ENCODE data around the gene IPO13. TPM values are rescaled to one million over a fixed set of nuclear protein-coding genes. Genes with fewer than 3 reads are reported as not detected.

The IPO13 gene
- polyA plus RNA-seq, 3 donors, result 36.9 to 43.5 (median 41.8) TPM

DNA sequence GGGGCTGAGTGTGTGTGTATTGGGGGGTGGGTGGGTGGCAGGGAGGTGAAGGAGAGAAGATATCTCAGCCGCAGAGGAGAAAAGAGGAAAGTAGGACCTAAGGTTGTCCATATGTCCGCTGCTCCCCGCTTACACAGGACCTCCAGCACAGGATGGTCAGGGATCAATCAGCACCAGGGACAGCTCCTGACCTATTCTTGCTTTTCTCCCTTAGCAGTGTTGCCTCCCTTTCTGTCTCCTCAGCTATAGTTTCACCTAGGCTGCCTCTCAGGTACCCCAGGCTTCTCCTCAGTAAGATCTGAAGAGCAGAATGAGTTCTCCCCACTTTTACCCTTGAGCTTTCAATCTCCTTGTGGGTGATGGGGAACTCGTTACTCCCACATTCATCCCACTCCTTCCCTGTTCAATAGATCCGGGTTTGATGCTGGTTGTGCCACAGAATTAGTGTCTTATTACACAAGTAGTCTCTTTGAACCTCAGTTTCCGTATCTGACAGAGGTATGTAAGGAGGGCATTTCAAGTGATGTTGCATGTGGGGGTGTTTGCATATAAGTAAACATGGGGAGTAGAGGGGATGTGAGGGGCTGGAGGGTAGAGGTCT, 21.7 kb downstream of the IPO13 start:
- DNase-seq (ENCODE audit: extremely low read depth in 1 of 11, low read depth in 9 of 11, low spot score in 4 of 11), result no peak

DNA sequence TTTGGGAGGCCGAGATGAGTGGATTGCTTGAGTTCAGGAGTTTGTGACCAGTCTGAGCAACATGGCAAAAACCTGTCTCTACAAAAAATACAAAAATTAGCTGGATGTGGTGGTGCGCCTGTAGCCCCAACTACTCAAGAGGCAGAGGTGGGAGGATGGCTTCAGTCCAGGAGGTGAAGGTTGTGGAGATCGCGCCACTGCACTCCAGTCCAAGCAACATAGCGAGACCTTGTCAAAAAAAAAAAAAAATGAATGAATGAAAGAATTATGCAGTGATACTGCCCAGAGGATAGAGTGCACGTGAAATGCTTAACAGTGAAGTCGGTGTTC, 22.6 kb downstream of the IPO13 start:
- DNase-seq (ENCODE audit: extremely low read depth in 1 of 11, low read depth in 9 of 11, low spot score in 4 of 11), result no peak

DNA sequence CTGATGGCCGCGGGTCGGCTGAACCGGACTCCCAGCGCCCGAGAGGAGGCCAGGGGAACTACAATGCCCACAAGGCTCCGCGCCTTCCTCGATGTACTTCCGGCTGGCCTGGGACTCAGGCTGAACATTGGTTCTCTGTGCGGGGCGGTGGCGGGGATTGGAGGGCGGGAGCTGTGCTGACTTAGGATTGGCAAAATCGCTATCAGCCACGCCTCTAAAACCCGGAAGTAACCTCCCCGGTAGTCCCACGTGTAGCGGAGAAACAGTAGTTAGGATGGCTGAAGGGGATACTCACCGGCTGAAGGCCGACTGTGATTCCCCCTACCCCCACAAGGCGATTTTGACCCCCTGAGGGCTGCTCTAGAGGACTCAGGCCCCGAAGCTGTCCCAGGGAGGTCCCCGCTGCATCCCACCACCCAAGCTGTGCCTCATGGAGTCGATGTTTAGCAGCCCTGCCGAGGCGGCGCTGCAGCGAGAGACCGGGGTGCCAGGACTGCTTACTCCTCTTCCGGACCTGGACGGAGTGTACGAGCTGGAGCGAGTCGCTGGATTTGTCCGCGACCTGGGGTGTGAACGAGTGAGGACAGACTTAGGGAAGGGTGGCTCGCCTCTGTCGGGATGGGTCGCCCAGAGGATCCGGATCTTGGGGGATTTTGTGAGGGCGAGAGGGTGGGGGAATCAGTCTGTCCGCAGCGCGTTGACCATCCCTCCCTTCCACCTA, 23.2 kb downstream of the IPO13 start, which contains the start of gene DPH2:
Gene DPH2 (plus strand): TSS at position 265 of the 721 bp plus-strand sequence. CDS start 166 bp downstream, at position 431.
- DNase-seq (ENCODE audit: extremely low read depth in 1 of 11, low read depth in 9 of 11, low spot score in 4 of 11), result peak; percentile 86 to 98 (median 94)

DNA sequence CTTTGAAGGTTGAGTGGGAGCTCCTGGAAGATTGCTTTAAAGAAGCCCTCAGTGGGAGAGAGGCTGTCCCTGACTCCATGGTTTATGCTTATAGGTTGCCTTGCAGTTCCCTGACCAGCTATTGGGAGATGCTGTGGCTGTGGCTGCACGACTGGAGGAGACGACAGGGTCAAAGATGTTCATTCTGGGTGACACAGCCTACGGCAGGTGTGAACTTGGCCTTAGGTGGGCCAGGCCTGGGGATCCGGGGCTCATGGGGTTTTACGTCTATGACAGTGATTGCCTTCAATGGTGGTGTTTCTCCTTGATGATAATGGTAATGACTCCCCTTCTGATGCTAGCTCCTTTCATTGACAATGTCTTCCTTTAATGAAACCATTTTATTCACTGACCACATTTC, 23.8 kb downstream of the IPO13 start:
- DNase-seq (ENCODE audit: extremely low read depth in 1 of 11, low read depth in 9 of 11, low spot score in 4 of 11), result no peak

DNA sequence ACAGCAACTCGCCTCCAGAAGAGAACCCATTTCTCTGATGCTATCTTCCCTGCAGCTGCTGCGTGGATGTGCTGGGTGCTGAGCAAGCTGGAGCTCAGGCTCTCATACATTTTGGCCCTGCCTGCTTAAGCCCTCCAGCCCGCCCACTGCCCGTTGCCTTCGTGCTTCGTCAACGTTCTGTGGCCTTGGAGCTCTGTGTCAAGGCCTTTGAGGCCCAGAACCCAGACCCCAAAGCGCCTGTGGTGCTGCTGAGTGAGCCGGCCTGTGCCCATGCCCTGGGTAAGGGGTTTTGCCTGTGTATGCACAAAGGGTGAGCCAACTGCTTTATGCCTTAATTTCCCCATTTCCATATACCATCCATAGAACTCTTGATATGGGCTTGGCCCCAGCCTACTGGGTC, 24.2 kb downstream of the IPO13 start:
- no peak for DNase-seq (ENCODE audit: extremely low read depth in 1 of 11, low read depth in 9 of 11, low spot score in 4 of 11)

DNA sequence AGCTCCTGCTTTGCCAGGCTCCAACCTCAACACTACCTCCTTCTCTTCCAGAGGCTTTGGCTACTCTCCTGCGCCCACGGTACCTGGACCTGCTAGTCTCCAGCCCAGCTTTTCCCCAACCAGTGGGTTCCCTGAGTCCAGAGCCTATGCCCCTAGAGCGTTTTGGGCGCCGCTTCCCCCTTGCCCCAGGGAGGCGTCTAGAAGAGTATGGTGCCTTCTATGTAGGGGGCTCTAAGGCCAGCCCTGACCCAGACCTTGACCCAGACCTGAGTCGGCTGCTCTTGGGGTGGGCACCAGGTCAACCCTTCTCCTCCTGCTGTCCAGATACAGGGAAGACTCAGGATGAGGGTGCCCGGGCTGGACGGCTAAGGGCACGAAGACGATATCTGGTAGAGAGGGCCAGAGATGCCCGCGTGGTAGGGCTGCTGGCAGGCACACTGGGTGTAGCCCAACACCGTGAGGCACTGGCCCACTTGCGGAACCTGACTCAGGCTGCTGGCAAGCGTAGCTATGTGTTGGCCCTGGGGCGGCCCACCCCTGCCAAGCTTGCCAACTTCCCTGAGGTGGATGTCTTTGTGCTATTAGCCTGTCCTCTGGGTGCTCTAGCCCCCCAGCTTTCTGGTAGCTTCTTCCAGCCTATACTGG, 24.7 kb downstream of the IPO13 start:
- no peak for DNase-seq (ENCODE audit: extremely low read depth in 1 of 11, low read depth in 9 of 11, low spot score in 4 of 11)

DNA sequence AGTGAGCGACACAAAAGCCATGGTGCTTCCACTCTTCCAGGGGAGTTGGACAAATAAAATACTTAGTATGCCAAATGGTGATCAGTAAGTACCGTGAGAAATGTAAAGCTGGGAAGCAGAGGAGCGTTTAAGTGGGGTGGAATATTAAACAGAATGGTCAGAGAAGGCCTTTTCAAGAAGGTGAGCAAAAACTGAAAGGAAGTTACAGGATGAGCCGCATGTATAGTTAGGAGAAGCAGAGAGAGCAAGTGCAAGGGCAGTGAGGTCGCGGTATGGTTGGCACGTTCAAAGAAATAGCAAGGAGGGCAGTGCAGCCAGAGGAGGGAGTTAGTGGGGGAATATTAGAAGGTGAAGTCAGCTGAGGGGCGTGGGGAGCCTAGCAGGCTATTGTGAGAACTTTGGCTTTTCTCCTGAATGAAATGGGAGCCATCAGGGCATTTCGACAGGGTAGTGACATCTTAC, 27.3 kb downstream of the IPO13 start:
- no peak for DNase-seq (ENCODE audit: extremely low read depth in 1 of 11, low read depth in 9 of 11, low spot score in 4 of 11)

DNA sequence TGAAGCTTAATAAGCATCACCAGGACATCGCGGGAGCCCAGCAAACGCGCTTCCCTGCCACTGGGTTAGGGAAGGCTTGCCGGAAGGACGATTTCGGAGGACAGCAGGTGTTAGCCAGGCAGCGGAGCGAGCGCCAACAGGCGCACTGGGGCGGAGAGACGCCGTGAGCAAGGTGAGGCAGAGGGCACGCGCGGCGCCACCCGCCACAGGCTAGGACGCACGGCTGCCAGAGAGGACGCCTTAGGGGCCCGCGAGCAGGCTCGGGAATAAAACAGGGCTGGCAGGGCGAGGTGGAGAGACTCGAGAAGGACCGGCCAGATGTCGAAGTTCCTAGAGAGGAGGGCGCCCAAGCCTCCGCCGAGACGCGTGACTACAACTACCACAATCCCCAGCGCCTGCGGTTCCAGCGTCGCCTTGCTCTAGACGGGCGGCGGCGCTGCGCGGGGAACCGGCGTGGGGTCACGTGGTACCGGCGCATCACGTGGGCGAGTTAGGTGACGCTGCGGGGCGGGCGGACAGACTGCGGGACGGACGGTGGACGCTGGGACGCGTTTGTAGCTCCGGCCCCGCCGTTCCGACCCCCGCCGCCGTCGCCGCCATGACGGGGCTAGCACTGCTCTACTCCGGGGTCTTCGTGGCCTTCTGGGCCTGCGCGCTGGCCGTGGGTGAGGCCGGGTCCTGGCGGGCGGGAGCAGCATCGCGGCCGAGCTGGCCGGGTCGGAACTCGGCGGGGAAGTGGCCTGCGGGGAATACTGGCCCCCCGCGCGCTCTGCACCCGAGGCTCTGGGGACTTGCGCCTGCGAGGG, 27.9 kb downstream of the IPO13 start, which contains the start of gene ATP6V0B:
Gene ATP6V0B (plus strand): TSS at position 518 of the 806 bp plus-strand sequence. CDS start 81 bp downstream, at position 599.
- peak in 10 of 11 donors; percentile 74 to 92 (median 87) for DNase-seq (ENCODE audit: extremely low read depth in 1 of 11, low read depth in 9 of 11, low spot score in 4 of 11)

DNA sequence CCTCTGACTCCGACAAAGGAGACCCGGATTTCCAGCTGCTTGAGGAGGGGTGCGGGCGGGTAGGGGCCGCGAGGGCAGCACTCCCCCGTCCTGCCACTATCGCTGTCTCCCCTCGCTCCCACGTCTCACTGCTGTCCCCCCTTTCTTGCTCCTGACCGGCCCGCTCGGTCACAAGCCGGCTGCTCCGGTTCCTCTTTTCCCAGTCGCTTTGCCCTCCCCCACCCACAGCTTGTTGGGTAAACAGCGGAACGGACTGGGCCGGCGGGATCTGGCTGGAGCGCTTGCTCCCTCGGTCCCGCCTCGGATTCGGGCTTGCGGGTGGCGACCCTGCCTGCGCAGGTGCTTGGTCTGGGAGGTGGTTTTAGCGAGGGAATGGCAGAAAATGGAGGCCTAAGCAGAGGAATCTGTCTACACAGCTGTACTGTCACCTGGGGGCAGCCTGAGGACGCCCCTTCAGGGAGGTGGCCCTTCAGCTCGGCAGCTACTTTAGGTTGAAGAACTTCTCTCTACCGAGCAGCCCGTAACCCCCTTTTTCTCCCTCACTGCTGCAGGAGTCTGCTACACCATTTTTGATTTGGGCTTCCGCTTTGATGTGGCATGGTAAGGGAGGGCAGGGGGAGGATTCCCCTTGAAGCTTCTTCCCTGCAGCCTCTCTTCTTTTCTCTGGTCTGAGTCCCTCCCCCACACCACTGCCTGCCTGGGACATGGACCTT, 28.7 kb downstream of the IPO13 start:
- no peak for DNase-seq (ENCODE audit: extremely low read depth in 1 of 11, low read depth in 9 of 11, low spot score in 4 of 11)

DNA sequence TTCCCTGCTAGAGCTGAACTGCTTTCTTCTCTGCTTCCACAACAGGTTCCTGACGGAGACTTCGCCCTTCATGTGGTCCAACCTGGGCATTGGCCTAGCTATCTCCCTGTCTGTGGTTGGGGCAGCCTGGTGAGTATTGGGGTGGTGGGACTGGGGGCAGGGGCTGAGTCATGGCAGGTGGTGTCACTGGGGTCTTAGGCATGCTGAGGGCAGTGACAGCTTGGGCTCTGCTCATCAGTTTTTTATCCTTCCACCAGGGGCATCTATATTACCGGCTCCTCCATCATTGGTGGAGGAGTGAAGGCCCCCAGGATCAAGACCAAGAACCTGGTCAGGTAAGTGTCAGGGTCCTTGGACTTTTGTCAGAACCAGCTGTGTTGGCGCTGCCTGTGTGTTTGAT, 29.3 kb downstream of the IPO13 start:
- DNase-seq (ENCODE audit: extremely low read depth in 1 of 11, low read depth in 9 of 11, low spot score in 4 of 11), result no peak

DNA sequence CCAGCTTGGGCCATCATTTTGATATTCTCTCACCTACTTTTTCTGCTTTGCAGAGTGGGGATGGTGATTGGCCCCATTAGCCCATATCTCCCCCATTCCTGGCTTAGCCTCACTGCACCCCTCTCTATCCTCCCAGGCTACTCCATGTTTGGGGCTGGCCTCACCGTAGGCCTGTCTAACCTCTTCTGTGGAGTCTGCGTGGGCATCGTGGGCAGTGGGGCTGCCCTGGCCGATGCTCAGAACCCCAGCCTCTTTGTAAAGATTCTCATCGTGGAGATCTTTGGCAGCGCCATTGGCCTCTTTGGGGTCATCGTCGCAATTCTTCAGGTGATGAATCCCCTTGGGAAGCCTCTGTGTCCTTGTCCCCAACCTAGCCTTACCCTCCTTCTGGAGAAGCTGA, 30.1 kb downstream of the IPO13 start:
- DNase-seq (ENCODE audit: extremely low read depth in 1 of 11, low read depth in 9 of 11, low spot score in 4 of 11), result no peak

DNA sequence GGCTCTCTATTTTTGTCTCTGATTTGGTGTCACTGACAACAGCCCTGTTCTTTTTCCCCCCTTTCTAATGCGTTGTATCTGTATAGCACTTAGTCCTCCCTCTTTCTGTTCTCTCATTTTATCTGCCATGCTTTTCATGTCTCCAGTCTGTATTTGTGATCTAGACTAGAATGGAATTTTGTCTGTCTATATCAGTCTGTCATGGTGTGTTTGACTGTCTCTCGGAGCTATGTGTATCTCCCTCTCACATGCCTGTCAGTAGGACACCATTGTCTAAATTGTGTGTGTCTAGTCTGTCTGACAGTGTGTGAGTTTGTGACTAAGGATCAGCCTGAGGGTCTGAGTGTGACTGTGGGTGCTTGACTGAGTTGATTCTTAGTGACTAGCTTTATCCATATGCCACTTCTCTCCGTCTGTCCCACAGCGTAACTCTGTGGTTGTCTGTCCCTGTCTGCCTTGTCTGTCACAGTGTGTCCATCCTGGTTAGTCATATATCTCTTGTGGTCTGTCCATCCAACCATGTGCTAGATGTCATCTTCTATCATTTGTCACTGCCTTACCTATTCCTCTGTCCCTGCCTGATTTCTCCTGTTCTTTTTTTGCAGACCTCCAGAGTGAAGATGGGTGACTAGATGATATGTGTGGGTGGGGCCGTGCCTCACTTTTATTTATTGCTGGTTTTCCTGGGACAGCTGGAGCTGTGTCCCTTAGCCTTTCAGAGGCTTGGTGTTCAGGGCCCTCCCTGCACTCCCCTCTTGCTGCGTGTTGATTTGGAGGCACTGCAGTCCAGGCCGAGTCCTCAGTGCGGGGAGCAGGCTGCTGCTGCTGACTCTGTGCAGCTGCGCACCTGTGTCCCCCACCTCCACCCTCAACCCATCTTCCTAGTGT, 30.9 kb downstream of the IPO13 start:
- no peak for DNase-seq (ENCODE audit: extremely low read depth in 1 of 11, low read depth in 9 of 11, low spot score in 4 of 11)

DNA sequence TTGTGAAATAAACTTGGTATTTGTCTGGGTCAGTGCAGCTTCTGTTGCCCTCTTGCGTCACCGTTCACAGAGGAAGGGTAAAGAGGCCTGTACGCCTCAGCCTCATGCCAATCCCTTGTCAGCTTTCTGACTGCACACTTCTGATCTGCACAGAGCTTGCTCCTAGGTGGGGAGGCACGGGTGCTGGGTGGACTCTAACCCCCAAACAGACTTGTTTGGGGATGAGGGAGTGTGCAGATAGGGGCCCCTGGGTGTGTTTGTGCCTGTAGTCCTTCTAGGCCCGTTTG, 31.5 kb downstream of the IPO13 start:
- no peak for DNase-seq (ENCODE audit: extremely low read depth in 1 of 11, low read depth in 9 of 11, low spot score in 4 of 11)

DNA sequence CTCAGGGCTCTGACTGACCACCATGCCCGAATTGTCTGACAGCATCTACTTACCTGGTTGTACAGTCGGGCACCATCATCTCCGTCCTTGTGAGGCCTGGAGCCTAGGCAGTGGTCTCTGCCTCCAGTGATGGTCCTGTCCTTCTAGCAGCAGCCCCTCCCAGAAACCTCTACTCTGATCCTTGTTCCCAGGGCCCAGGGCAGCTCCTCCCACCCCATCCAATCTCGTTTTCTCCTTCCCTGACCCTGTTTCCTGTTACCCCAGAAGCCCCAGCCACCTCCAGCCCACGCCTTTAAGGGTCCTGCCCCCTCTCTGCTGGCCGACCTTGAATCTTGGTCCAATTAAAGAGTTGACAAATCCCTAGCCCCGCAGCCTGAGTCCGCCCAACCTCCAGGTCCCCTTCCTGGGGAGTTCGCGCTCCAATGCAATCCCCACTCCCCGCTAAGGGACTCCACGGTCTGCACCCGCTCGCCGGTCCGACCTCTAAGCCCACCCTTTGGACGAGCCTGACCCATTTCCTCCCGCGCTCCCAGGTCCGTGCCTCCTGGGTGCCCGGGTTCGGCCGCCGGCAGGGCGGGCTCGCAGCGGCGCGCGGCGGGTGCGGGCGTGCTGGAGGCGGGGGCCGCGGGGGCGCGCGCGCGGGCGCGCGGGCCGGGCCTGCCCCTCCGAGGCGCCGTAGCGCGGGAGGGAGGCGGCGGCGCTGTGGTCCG, 32.0 kb downstream of the IPO13 start, which contains the start of gene B4GALT2:
Gene B4GALT2 (plus strand): TSS at position 660 of the 710 bp plus-strand sequence. CDS start 1,951 bp downstream, outside the sequence.
- DNase-seq (ENCODE audit: extremely low read depth in 1 of 11, low read depth in 9 of 11, low spot score in 4 of 11), result no peak

DNA sequence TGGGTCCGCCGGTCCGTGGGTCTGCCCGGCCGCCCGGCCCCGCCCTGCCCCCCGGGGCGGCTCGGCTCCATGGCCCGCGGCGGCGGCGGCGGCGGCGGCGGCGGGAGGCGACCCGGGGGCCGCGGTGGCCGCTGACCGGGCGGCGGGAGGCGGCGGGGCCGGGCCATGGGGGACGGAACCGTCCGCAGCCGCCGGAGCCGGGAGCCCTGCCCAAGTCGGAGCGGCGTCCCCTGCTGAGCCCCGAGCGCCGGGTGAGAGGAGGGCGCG, 32.4 kb downstream of the IPO13 start:
- DNase-seq (ENCODE audit: extremely low read depth in 1 of 11, low read depth in 9 of 11, low spot score in 4 of 11), result no peak

DNA sequence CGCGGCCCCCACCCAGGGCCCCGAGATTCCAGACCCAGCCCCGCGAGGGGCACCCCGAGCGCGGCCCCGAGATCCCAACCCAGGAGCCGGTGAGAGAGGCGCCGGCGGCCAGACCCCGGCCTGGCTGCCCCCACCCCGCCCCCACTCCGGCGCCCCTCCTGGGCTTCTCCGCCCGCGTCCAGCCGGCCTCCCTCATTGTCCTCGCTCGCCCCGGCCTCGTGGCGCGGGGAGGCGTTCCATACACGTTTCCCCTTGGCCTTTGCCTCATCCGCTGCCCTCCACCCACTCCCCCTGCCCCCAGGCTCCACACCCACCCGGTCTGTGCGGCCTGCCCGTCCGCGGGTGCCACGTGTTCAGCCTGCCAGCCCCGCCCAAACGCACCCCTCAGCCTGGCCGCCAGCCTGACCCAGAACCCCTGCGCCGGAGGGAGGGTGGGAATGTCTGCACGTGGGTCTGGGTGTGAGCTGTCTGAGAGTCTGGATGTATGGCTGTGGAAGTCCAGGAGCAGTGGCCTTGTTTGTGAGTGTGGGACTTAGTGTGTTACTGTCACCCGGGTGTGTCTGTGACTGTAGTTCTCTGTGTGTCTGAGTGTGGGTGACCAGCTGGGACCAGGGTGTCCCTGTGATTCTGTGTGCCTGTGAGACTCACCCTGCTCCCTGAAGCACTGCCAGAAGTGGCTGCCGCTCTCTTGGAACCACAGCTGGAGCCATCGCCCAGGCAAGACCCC, 32.9 kb downstream of the IPO13 start:
- DNase-seq (ENCODE audit: extremely low read depth in 1 of 11, low read depth in 9 of 11, low spot score in 4 of 11), result no peak
